GM19463 (cell line): ENCODE measurements around the gene PCDHGA11.
"Not testable (repeated sequence)": the region's sequence is repeated elsewhere in the genome, so short reads cannot be mapped to it uniquely, and the experiment has no call there.

Source experiments
- ATAC-seq: cut with Tn5 transposase; IDR thresholded peaks from one replicate; pipeline ENCODE4 v1.9.1; 2021; ENCODE audit warnings: mild to moderate bottlenecking, moderate library complexity; ENCODE audit not compliant: unreplicated experiment

PCDHGA11 gene

DNA sequence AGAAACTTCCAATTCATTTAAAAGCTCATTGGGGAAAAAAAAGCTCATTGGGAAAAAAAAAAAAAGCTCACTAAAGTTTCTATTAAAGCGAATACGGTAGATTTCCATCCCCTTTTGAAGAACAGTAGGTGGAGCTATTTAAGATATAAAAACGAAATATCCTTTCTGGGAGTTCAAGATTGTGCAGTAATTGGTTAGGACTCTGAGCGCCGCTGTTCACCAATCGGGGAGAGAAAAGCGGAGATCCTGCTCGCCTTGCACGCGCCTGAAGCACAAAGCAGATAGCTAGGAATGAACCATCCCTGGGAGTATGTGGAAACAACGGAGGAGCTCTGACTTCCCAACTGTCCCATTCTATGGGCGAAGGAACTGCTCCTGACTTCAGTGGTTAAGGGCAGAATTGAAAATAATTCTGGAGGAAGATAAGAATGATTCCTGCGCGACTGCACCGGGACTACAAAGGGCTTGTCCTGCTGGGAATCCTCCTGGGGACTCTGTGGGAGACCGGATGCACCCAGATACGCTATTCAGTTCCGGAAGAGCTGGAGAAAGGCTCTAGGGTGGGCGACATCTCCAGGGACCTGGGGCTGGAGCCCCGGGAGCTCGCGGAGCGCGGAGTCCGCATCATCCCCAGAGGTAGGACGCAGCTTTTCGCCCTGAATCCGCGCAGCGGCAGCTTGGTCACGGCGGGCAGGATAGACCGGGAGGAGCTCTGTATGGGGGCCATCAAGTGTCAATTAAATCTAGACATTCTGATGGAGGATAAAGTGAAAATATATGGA lies 9.7 kb downstream of the PCDHGA11 start, which contains the start of gene PCDHGA12:
TSS of gene PCDHGA12 (plus strand) at position 176 of the 782 bp plus-strand sequence. CDS start at position 429, 253 bp downstream.
- peak; percentile 93 for ATAC-seq

DNA sequence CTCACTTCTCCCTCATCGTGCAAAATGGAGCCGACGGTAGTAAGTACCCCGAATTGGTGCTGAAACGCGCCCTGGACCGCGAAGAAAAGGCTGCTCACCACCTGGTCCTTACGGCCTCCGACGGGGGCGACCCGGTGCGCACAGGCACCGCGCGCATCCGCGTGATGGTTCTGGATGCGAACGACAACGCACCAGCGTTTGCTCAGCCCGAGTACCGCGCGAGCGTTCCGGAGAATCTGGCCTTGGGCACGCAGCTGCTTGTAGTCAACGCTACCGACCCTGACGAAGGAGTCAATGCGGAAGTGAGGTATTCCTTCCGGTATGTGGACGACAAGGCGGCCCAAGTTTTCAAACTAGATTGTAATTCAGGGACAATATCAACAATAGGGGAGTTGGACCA lies 10.4 kb downstream of the PCDHGA11 start:
- peak; percentile 43 for ATAC-seq

DNA sequence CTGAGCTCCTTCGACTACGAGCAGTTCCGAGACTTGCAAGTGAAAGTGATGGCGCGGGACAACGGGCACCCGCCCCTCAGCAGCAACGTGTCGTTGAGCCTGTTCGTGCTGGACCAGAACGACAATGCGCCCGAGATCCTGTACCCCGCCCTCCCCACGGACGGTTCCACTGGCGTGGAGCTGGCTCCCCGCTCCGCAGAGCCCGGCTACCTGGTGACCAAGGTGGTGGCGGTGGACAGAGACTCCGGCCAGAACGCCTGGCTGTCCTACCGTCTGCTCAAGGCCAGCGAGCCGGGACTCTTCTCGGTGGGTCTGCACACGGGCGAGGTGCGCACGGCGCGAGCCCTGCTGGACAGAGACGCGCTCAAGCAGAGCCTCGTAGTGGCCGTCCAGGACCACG lies 11.5 kb downstream of the PCDHGA11 start:
- not testable (repeated sequence) for ATAC-seq

DNA sequence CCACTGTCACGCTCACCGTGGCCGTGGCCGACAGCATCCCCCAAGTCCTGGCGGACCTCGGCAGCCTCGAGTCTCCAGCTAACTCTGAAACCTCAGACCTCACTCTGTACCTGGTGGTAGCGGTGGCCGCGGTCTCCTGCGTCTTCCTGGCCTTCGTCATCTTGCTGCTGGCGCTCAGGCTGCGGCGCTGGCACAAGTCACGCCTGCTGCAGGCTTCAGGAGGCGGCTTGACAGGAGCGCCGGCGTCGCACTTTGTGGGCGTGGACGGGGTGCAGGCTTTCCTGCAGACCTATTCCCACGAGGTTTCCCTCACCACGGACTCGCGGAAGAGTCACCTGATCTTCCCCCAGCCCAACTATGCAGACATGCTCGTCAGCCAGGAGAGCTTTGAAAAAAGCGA lies 11.9 kb downstream of the PCDHGA11 start:
- ATAC-seq, result not testable (repeated sequence)

DNA sequence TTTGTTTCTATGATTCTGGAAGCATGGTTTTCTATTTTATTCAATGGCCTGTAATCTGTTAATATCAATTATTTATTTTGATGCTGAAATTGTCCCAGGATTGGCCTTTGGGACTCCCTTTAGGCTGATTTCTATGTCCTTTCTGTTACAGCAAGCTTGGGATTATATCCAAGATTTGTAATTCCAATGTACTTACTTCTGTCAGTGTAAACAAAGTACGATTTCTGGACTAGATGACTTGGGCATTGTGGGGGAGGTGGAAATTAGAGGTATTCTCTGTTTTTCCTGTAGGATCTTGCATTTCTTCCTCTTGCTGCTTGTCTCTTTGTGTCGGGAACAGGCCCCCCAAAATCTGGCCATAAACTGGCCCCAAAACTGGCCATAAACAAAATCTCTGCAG lies 13.2 kb downstream of the PCDHGA11 start:
- no peak for ATAC-seq

DNA sequence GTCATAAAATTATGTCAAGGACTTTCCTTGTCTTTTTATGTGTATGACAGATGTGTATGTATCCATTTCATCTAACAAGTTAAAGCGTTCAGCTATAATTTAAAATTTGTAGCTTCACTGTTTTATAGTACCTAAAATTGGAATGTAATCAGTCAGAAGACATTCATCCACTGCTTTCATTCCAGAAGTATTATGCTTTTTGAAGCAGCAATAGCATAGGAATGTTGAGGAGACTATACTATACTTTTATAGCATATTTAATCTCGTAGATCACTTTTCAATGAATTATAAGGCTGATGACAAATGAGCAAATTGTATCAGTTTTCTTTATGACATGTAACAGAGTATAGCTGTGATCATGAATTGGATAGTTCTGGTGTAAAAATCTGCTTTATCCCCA lies 16.4 kb downstream of the PCDHGA11 start:
- no peak for ATAC-seq

DNA sequence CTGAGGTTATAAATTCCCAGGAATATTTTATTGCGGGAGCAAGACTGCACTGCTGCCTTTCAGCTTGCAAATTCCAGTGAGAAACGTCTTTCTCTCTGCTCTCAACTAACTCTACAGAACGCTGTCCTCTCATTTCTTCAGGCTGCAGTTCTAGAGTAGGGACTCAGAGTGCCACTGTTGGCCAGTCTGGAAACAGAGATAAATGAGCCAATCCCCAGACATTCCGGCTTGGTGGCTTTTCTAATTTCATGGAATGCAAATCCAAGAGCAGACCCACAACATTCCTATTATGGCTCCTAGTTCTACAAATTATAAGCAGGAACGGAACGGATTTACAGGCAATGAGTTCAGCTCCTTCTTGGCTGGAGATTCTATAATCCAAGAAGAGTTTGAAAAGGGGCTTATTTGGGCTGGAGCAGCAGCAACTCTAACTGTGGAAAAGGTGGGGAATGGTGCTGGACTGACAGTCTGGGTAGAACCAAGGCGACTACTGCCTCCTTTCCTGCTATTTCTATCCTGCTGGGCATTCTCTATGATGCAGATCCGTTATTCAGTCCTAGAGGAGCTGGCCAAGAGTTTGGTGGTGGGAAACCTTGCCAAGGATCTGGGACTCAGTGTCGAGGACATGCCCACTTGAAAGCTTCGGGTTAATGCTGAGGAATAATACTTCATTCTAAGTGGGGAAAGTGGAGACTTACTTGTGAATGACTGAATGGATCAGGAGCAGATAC lies 18.7 kb downstream of the PCDHGA11 start:
- no peak for ATAC-seq

DNA sequence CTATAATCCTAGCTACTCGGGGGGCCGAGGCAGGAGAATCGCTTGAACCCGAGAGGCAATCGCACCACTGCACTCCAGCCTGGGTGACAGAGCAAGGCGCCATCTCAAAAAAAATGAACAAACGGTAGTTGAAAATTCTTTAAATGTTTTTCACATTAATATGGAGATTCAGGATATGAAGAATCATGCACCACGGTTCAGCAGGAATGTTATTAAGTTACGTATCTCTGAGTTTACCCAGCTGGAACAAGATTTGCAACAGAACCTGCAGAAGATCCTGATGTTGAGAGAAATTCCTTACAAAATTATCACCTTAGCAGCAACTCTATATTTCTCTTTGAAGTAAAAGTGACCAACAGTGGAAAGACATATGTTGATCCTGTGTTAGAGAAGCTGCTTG lies 19.5 kb downstream of the PCDHGA11 start:
- no peak for ATAC-seq

DNA sequence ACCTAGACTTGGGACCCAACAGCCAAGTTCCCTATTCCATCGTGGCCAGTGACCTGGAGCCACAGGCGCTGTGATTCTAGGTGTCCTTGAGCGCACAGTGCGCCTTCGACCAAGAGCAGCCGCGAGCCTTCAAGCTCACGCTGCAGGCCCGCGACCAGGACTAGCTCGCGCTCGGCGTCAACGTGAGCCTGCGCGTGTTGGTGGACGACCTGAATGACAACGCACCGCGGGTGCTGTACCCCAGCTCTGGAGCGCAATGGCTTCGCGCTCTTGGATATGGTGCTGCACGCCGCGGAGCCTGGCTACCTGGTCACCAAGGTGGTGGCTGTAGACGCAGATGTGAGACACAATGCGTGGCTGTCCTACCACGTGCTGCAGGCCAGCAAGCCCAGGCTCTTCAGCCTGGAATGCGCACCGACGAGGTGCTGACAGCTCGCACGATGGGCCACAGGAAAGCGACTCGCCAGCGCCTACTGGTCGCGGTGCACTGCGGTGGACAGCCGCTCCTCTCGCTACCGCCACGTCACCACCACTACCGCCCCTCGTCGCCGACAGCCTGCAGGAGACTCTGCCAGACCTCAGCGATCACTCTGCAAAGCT lies 20.8 kb downstream of the PCDHGA11 start:
- ATAC-seq, result no peak

DNA sequence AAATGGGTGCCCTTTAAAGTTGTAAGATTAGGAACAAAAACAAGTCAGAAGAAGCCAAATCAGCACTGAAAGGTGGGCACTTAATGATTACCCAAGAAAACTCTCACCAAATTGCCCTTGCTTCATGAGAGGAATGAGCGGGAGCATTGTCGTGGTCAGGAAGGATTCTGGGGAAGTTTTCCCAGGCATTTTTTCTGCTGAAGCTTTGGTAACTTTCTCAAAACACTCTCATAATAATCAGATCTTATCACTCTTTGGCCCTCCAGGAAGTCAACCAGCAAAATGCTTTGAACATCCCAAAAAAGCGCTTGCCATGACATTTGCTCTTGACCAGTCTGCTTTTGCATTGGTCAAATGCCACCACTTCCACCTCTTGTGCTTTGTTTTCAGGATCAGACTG lies 44.5 kb downstream of the PCDHGA11 start:
- ATAC-seq, result no peak
